Smooth muscle cell (in vitro differentiated cells): ENCODE results near the gene RRAS2. TPM values are rescaled to one million over a fixed set of nuclear protein-coding genes. Genes with fewer than 3 reads are reported as not detected.

ENCODE experiments used
- DNase-seq: peaks from one replicate; lab custom pipeline; 2025; ENCODE audit not compliant: unreplicated experiment; lab: John Stamatoyannopoulos, UW
- H2AFZ ChIP-seq: fragments of 200-600 bp; sonication (generic); 2 replicates; pipeline ENCODE4 v1.6.0; 2016; ENCODE audit warnings: antibody characterized with exemption, low read depth, mild to moderate bottlenecking
- H3F3A ChIP-seq: fragments of 200-600 bp; sonication (generic); 2 replicates; pipeline ENCODE4 v1.6.0; 2017; ENCODE audit warnings: antibody characterized with exemption, low read depth
- H3K27ac ChIP-seq: fragments of 200-600 bp; sonication (generic); 2 replicates; pipeline ENCODE4 v1.5.1; 2016; ENCODE audit warnings: low read depth, mild to moderate bottlenecking
- H3K27me3 ChIP-seq: fragments of 200-600 bp; sonication (generic); 2 replicates; pipeline ENCODE4 v1.6.1; 2016; ENCODE audit warnings: low read depth, mild to moderate bottlenecking
- H3K36me3 ChIP-seq: fragments of 200-600 bp; sonication (generic); 2 replicates; pipeline ENCODE4 v1.5.1; 2016; ENCODE audit warnings: low read depth
- H3K4me1 ChIP-seq: fragments of 200-600 bp; sonication (generic); 2 replicates; pipeline ENCODE4 v1.5.1; 2016; ENCODE audit warnings: low read depth
- H3K4me2 ChIP-seq: fragments of 200-600 bp; sonication (generic); 2 replicates; pipeline ENCODE4 v1.6.0; 2016; ENCODE audit warnings: mild to moderate bottlenecking
- H3K4me3 ChIP-seq: fragments of 200-600 bp; sonication (generic); 2 replicates; pipeline ENCODE4 v1.5.1; 2016; ENCODE audit warnings: mild to moderate bottlenecking
- H3K79me2 ChIP-seq: fragments of 200-600 bp; sonication (generic); 2 replicates; pipeline ENCODE4 v1.6.0; 2016; ENCODE audit warnings: low read depth, mild to moderate bottlenecking
- H3K9ac ChIP-seq: fragments of 200-600 bp; sonication (generic); 2 replicates; pipeline ENCODE4 v1.6.0; 2016; ENCODE audit warnings: low read depth
- H3K9me3 ChIP-seq: fragments of 200-600 bp; sonication (generic); replicated peaks from 2 replicates; pipeline ENCODE4 v1.5.1; 2016; ENCODE audit warnings: low read depth
- H4K20me1 ChIP-seq: fragments of 200-600 bp; sonication (generic); 2 replicates; pipeline ENCODE4 v1.6.0; 2016; ENCODE audit warnings: low read depth
- CTCF ChIP-seq: fragments of 200-600 bp; sonication (generic); IDR thresholded peaks from 2 replicates; pipeline ENCODE4 v1.5.1; 2017; ENCODE audit warnings: borderline replicate concordance, mild to moderate bottlenecking, antibody characterized with exemption; ENCODE audit not compliant: insufficient read depth, poor library complexity, severe bottlenecking
- WGBS: methylation state at CpG from one replicate; pipeline ENCODE4 v1.1.7; 2016; ENCODE audit warnings: low lambda C conversion rate; 5-methylcytosine and 5-hydroxymethylcytosine counted together
- polyA plus RNA-seq: library from polyadenylated mRNA; unstranded; fragments of >200 nt; fragmentation: Nextera tagmentation; extraction: Ambion mirVana; gene quantifications from 2 replicates; pipeline ENCODE4 v1.2.1, GENCODE V29; 2016
- total RNA-seq: library from RNA; depleted of rRNA; stranded (reverse); fragments of >200 nt; gene quantifications from 2 replicates; pipeline ENCODE4 v1.2.3, GENCODE V29; 2014

RRAS2 gene
- total and polyA plus RNA-seq, 2 experiments from 2014 or later: 27.3 to 53.6 TPM

DNA sequence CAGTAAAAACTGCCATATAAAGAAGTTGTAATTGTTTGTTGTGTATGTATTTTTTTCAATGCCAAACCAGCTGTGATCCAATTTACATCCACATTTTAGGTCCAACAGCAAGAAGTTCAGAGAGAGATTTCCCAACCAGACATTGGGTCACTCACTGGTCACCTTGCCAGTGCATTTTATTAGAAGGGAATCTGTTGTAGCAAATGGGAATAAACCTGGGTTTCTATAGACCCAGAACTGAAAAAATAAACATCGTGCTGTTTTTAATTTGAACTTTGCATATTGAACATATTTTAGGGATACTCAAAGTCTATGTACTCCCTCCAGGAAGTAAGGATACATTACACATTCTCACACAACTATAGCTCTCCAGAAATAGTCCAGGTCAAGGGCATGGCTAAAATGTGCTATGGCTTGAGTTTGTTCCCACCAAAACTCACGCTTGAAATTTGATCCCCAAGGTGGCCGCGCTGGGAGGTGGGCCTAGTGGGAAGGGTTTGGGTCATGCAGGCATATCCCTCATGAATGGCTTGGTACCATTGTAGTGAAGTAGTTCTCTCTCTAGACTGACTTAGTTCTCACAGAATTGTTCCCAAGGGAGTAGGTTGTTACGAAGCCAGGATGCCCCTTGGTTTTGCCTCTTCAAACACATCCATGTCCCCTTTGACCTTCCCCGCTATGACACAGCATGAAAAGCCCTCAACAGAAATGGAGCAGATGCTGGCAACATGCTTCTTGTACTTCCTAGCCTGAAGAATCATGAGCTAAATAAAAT lies 90.9 kb downstream of the RRAS2 start:
- no peaks in the 10 kb centered on the region for H3K36me3 ChIP-seq
- no peaks in the 10 kb centered on the region for H3F3A ChIP-seq
- no peak overlapping the region for H3K4me2 ChIP-seq
- no peak overlapping the region for H3K9ac ChIP-seq
- no peak overlapping the region for H3K4me3 ChIP-seq
- no peak for DNase-seq
- no peak for TF ChIP-seq CTCF
- H3K27ac ChIP-seq: no peak overlapping the region
- WGBS: 98% methylated on average over 6 of the region's 6 CpGs
- no peaks in the 10 kb centered on the region for H4K20me1 ChIP-seq
- no peaks in the 10 kb centered on the region for H3K27me3 ChIP-seq
- no peaks in the 10 kb centered on the region for H3K9me3 ChIP-seq
- H3K4me1 ChIP-seq: no peaks in the 10 kb centered on the region
- H3K79me2 ChIP-seq: no peaks in the 10 kb centered on the region
- H2AFZ ChIP-seq: no peak overlapping the region

DNA sequence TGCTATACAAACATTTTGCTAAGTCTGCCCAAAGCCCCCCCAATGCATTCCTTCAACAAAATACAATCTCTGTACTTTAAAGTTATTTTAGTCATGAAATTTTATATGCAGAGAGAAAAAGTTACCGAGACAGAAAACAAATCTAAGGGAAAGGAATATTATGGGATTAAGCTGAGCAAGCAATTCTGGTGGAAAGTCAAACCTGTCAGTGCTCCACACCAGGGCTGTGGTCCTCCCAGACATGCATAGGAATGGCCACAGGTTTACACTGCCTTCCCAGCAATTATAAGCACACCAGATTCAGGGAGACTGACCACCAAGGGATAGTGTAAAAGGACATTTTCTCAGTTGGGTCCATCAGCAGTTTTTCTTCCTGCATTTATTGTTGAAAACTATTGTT lies 92.4 kb downstream of the RRAS2 start:
- no peaks in the 10 kb centered on the region for H3F3A ChIP-seq
- no peak overlapping the region for H3K4me3 ChIP-seq
- no peaks in the 10 kb centered on the region for H4K20me1 ChIP-seq
- WGBS: 97% methylated on average over 1 of the region's 1 CpG
- no peak overlapping the region for H2AFZ ChIP-seq
- no peaks in the 10 kb centered on the region for H3K36me3 ChIP-seq
- H3K27me3 ChIP-seq: no peaks in the 10 kb centered on the region
- H3K79me2 ChIP-seq: no peaks in the 10 kb centered on the region
- no peaks in the 10 kb centered on the region for H3K9me3 ChIP-seq
- H3K27ac ChIP-seq: no peak overlapping the region
- no peak for TF ChIP-seq CTCF
- H3K4me2 ChIP-seq: no peak overlapping the region
- no peak overlapping the region for H3K9ac ChIP-seq
- H3K4me1 ChIP-seq: no peaks in the 10 kb centered on the region
- DNase-seq: no peak

GRCh38 chr11:14264966-14265365 lies 94.0 kb downstream of the RRAS2 start:
- Histone ChIP-seq H3K4me2 (no peak overlapping the region), H3K9me3 (no peaks in the 10 kb centered on the region), H2AFZ (no peak overlapping the region), H3K9ac (no peak overlapping the region), H3F3A (no peaks in the 10 kb centered on the region), H3K79me2 (no peaks in the 10 kb centered on the region), H3K4me3 (no peak overlapping the region), H3K36me3 (no peaks in the 10 kb centered on the region), H4K20me1 (no peaks in the 10 kb centered on the region), H3K27ac (no peak overlapping the region), H3K4me1 (no peaks in the 10 kb centered on the region), H3K27me3 (no peaks in the 10 kb centered on the region)
- 98% methylated on average over 2 of the region's 2 CpGs for WGBS
- TF ChIP-seq CTCF: no peak
- DNase-seq: no peak
